HCT116 (cell line): ENCODE measurements around the gene KIAA1755.

Experiments
- RAD21 ChIP-seq: IDR thresholded peaks from 2 replicates; pipeline ENCODE4 v1.6.1; 2012; ENCODE audit warnings: low read depth, mild to moderate bottlenecking
- SIN3A ChIP-seq: IDR thresholded peaks from 2 replicates; pipeline ENCODE4 v1.6.1; 2012; ENCODE audit warnings: low read depth
- YY1 ChIP-seq: IDR thresholded peaks from 2 replicates; pipeline ENCODE4 v1.6.1; 2011; ENCODE audit warnings: low read length, low read depth, moderate library complexity, mild to moderate bottlenecking; ENCODE audit not compliant: insufficient replicate concordance; ENCODE audit errors: extremely low read depth
- TF ChIP-seq, protein P1 (sequence below), 3 experiments: fragments of 200-600 bp in 1 of 3; sonication (generic) in 1 of 3; IDR thresholded peaks in 2 of 3; conservative IDR thresholded peaks in 1 of 3; 2 replicates each; pipeline ENCODE4 v1.5.1; 2012 to 2017; ENCODE audit warnings: low read depth in 2 of 3, low read length in 2 of 3, antibody characterized with exemption in 1 of 3, borderline replicate concordance in 1 of 3, control low read depth in 1 of 3, mild to moderate bottlenecking in 1 of 3, mixed read lengths in 1 of 3, mixed run types in 1 of 3, moderate library complexity in 1 of 3; ENCODE audit not compliant: insufficient read depth in 1 of 3

- TF ChIP-seq RAD21 (no peak), SIN3A (no peak), YY1 (no peak)
- TF ChIP-seq, protein P1, sequence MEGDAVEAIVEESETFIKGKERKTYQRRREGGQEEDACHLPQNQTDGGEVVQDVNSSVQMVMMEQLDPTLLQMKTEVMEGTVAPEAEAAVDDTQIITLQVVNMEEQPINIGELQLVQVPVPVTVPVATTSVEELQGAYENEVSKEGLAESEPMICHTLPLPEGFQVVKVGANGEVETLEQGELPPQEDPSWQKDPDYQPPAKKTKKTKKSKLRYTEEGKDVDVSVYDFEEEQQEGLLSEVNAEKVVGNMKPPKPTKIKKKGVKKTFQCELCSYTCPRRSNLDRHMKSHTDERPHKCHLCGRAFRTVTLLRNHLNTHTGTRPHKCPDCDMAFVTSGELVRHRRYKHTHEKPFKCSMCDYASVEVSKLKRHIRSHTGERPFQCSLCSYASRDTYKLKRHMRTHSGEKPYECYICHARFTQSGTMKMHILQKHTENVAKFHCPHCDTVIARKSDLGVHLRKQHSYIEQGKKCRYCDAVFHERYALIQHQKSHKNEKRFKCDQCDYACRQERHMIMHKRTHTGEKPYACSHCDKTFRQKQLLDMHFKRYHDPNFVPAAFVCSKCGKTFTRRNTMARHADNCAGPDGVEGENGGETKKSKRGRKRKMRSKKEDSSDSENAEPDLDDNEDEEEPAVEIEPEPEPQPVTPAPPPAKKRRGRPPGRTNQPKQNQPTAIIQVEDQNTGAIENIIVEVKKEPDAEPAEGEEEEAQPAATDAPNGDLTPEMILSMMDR (IDR thresholded peaks at IDR 0.05 in 2 of 3, conservative IDR thresholded peaks at IDR 0.05 in 1 of 3; ENCODE audit: borderline replicate concordance in 1 of 3, insufficient read depth in 1 of 3, low read depth in 2 of 3, low read length in 2 of 3): no peak
Measured at GRCh38 chr20:38223743-38224100, 36.8 kb downstream of the KIAA1755 start.
